ENCODE data around the gene UNC5A. TPM values are rescaled to one million over a fixed set of nuclear protein-coding genes. Genes with fewer than 3 reads are reported as not detected.

The UNC5A gene
- total RNA-seq, 1 experiment from 2014 or later = 0.05 TPM

DNA sequence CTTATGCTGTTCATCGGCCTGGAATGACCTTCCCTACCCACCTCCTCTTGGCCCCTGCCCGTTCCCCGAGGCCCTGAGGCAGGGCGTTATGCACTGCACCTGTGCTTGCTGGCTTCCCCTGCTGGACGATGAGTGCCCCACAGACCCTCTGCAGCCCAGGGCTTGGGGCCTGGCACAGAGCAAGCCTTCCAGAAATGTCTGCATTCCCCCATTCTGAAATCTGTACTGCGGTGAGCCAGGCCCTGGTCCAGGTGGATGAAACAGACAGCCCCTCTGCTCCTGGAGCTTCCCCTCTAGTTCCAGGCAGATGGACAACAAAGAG lies 35.0 kb downstream of the UNC5A start:
- no peak for DNase-seq (ENCODE audit: low read depth)

DNA sequence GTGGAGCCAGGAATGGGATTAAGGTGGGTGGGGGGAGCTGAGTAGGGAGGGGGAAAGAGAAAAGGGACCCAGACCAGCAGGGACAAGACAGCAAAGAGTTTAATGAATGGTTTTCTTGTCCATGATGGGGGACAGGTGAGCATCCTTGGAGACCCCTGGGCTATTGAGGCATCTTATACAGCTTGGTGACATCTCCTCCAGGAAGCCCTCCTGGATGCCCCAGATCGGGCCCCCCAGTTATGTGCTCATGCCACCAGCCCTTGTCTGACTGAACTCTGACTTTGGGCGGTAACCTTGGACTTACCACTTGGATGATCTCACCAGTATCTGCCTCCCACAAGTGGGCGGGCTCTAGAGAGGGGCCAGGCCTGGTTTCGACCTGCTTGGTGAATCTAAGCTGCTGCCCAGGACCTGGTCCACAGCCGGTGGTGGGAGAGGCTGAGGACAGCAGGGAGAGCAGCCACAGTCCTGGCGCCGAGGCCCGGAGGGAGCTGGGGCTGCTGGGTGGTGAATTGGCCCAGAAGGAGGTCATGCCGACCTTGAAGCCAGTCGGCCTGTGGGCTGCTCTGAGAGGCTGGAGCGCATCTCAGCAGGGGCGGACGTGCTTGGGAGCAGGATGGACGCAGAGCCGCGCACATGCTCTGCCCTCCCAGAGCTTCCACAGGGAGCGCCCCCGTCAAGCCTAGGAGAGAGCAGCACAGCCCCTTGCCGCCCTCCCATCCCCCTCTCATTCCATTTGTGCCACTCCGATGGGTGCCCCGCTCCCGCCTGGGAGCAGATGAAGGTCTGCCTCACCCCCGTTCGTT lies 36.2 kb downstream of the UNC5A start:
- DNase-seq (ENCODE audit: low read depth) = peak; percentile 35

DNA sequence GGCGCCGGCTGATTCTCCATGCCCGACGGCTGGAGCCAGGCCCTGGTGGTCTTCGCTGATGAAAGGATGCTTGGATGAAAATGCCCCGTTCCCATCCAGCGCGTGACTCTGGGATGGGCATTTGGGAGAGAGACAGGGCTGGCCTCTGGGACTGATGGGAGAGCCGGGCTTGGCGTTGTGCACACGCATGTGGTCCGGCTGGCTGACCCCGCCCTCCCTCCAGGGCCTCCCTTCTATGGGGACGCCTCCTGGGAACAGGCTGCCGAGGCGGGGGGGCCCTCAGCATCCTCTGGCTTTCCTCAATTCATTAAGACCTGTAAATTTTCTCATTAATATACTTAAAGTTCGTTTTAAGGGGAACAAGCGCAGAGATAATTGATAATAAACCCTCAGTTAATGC lies 36.8 kb downstream of the UNC5A start:
- no peak for DNase-seq (ENCODE audit: low read depth)

DNA sequence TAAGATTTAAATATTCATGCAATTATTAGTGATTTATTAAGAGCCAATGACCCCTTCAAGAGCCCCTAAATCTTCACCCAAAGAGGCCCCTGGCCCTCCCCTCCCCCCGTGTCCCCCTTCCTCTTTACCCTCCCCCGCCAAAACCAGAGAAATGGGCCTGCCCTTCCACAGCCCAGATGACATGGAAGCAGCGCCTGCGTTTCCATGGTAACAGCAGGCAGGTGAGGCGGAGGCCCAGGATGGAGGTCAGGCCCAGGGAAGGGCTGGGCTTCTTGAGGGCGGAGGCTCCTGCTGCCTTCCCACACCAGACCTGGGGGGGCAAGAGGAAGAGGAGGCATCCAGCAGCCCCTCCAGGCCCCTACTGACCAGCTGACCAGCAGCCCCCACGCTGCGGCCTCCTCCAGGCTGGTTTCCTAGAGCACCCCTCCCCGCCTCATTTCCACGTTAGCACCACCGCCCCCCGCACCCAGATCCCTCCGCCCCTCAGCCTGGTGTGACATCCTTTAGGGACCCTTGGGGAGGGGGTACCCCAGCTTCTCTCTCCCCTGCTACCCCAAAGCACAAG lies 37.4 kb downstream of the UNC5A start:
- DNase-seq (ENCODE audit: low read depth) = no peak

DNA sequence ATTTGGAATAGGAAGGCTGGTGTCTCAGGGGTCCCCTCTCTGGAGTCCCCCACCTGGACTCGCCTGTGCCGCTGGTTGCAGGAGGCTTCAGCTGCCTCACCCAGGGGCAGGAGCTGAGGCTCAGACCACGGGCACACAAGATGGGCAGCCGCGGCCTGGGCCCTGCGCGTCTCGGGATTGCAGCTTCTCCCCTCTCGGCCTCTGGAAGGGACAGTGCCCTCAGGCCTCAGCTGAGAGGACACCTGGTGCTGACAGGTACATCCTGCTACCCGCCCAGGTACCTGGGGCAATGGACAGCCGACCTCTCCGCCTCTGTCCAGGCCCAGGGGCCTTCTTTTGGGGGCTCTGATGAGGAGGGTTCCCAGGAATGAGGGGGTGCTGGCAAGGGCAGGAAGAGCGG lies 38.3 kb downstream of the UNC5A start:
- DNase-seq (ENCODE audit: low read depth) = no peak

DNA sequence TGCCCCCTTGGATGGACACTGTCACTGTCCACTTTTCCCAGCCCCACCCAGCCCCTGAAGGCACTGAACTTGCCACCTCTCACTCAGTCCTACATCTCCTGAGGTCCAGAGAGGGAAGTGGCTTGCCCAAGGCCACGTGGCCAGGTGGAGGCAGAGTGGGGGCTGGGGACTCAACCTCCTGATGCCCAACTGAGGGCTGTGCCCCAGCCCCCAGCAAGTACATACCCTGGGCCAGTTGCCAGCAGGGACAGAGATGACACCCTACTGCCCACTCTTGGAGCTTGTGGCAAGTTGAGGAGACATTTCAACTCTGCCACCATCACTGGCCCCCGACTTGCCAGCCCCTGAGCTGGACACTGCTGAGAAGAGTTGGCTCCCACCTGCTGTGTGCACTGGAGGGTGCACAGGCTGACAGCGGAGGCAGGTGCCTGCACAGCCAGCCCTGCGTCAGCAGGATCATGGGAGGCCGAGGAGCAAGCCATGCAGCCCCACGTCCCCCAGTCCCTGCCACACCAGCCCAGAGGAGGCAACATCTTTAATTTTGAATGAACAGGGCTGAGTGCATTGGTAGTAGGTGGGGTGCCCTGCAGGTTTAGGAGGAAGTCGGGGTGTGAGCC lies 39.4 kb downstream of the UNC5A start:
- DNase-seq (ENCODE audit: low read depth) = no peak

DNA sequence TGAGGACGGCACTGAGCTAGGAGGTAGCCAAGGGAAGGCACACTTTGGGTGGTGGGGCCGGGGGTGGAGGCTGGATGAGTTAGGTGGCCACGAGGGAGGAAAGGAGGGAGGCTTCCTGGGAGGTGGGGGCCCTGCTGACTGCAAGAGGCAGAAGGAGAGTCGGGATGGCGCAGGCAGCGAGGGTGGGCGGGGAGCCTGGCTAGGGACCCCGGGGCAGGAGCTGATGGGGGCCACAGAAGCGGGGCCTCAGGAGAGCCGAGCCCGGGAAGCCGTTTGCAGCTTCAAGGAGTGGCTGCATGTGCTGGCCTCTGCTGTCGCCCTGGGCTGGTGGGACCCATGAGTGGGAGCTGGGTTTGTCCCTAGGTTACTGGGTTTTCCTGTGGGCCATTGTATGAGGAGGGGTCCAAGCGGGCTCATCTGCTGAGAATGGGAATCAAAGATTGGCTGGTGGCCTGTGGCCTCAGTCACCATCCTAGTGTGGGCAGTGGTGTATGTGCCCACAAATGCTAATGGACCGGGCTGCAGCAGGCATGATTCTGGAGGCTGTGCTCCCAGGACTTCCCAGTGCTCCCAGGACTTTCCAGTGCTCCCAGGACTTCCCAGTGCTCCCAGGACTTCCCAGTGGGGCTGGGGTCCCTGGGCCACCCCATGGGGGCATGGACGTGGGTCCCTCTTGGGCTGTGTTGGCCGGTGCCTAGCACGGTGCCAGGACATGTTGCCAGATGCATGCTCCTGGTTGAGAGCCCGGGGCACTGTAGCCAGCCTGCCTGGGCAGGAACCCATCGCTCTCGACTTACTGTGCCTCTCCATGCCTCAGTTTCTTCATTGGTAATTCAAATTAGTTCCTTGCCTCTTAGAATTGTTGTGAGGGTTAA lies 40.2 kb downstream of the UNC5A start:
- DNase-seq (ENCODE audit: low read depth) = no peak

DNA sequence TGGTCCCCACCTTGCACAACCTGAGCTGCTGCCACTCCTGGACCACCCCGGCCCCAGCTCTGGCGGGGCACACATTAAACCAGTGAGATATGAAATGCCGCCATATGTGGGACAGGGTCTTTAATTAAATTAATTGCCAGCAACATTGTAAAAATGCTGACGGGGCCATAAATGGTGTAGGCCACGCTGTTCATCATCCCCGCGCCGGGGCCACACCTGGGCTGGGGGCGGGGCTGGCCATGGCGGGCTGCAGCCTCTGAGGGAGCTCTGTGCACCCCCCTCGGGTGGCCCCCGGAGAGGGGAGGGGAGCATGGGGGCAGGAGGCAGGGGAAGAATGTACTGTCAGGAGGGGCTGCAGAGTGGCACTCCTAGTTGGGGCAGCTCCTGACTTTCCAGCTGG lies 41.0 kb downstream of the UNC5A start:
- no peak for DNase-seq (ENCODE audit: low read depth)

DNA sequence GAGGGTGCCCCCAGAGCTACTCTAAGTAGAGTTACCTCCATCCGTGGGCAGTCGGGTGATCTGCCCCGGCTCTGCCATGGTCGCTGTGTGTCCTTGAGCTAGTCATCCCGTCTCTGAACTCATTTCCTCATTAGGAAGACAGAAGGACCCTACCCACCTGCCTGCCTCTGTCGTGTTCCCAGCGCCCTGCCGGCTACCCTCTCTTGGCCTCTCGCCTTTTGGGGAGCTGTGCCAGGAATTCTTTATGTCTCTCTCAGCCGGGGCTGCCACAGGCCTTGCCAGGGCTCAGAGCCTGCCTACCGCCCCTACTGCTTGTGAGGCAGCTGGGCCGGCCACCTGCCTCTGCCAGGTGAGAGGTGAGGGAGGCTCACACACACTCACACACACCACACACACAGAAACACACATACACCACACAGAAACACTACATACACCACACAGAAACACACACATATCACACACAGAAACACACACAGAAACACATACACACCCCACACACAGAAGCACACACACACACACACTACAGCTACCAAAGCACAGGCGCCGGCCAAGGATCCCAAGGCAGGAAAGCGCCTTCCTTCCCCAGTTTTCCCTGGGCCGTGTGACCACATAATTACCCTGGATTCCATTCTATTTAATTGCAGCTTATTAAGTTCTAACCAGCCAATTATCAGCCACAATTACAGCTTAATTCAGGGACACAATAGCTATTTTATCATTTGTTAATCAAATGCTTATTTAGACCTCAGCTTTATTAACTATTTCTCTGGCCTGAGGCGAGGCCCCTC lies 41.7 kb downstream of the UNC5A start:
- no peak for DNase-seq (ENCODE audit: low read depth)

DNA sequence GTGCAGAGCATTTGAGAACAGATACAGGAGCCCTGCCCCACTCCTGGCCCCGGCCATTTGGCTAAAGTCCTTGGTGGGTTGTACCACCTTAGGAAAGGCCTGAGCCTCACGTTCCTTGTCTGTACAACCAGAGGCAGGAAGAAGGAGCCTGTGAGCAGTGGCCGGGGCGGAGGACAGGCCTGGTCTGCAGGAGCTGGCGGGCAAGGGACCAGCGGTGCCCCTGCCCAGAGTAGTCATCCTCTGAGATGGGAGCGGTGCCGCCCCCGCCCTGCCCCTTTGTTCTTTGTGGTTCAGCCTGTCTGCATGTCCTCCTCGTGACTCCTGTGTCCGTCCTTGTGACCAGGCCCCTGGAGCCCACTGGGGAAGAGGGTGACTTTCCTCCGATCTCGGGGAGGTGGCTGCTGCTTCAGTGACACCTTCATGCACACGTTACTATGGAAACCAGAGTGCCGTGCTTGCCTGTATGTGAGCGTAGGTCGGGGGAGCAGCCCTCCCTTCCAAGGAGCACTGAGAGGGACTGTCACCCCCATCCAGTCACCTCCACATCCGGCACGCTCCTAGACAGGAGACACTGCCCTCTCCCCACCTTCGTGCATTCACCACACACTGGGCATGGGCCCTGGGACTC lies 42.9 kb downstream of the UNC5A start:
- DNase-seq (ENCODE audit: low read depth) = no peak

DNA sequence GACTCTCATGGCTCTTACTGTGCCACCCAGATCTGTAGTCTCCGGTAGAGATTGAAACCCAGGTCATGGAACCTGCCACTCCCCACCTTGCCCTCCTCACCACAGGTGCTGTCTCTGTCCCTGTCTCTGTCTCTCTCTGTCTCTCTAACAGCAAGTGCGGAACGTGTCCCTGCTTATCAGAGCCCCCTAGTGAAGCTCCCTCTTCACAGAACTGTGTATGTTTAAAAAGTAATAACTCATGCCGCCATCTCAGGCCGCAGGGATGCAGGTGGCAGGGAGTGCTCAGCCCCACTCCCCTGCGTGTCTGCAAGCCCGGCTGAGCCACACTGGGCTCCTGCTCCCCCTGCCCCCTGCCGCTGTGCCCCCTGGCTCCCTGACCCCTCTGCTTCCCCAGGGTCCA lies 43.8 kb downstream of the UNC5A start:
- DNase-seq (ENCODE audit: low read depth) = no peak

DNA sequence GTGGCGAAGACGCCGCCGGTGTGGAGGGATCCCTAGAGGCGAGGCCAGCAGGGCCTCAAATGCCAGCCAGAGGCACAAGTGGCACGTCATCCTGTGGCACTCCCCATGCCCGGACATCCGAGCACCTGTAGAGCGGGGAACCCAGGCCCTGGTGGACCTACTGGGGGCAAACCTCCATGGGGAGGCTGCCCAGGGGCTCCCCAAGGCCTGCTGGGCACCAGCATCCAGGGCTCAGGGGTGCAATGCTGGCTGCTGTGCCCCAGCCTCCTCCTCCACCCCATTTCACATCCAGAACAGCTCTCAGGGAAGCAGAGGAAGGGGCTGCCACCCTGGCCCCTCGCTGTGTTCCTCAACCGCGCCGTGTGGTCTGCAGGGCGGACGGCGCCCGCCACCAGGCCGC lies 45.2 kb downstream of the UNC5A start:
- no peak for DNase-seq (ENCODE audit: low read depth)

DNA sequence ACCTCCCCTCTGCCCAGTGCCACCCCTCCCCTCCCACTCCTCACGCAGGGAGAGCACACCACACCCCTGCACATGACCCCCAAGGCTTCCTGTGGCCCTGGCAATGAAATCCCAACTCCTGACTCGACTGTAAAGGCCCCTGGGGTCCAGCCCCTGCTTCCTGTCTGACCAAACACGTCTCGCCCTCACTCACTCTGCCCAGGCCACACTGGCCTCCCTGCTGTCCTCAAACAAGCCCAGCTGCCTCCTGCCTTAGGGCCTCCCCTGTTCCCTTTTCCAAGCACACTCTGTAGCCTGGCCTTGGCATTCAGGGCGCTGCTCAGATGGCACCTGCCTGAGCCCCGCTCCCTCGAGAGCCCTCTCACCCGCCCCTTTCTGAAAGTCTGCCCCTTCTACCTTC lies 46.4 kb downstream of the UNC5A start:
- DNase-seq (ENCODE audit: low read depth) = no peak

DNA sequence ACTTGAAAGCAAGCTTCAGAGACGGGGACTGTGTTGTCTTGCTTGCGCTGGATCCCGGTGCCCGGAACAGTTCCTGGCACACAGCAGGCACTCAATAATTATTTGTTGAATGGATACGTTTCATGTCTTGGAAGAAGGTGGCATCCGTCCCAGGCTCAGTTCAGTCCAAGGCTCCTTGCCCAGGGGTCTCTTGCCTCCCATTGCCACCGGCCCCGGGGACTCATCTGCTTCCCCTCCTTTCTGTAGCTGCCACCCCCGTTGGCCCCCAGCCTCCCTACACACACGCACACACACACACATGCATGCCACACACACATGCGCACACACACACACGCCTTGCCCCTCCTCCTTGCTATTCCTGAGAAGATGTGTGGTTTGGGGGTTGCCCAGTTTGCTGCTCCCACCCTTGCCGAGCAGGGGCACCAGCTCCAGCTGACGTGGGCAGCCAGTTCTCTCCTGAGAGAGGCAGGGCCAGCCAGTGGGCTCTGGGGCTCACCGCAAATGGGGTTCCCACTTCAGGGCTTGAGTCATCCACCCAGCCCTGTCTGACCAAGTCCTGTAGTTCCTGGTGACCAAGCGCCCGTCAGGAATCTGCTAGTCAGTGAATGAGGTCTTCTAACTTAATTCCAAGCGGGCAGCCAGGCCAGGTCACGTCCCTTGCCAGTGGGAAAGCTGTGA lies 47.0 kb downstream of the UNC5A start:
- peak; percentile 43 for DNase-seq (ENCODE audit: low read depth)

DNA sequence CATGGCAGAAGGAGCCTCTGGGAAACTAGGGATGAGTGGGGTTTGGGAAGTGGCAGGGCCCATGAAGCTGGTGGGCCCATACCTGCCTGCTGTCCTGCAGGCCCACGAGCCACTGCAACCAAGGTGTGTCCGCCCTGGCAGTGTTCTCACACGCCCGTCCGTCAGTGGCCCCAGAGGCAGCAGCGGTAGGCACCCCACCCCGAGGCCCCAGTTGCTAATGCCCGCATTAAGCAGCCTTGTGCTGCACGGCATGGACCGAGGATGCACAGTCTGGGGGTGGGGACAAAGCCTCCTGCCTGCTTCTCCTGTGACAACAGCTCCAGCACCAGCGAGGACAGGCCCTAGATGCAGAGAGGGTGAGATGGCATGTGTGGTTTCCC lies 47.5 kb downstream of the UNC5A start:
- DNase-seq (ENCODE audit: low read depth) = no peak

DNA sequence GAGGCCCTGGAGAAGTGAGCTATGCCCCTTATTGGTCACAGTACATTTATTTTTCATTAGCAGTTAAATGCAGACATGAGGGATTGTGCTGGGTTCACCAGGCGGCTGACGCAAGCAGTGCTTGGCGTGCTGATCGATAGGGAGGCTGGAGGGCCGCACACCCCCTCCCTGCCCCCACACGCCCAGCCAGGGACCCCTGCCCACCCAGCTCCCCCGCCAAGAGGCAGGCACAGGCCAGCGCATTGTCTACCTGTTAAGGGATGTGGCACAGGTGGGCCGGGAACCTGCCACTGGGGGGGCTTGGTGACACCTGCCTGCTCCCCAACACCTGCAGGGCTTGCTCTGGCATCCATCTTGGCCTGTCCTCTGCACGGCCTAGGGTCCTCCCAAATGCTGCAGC lies 49.6 kb downstream of the UNC5A start:
- DNase-seq (ENCODE audit: low read depth) = no peak

DNA sequence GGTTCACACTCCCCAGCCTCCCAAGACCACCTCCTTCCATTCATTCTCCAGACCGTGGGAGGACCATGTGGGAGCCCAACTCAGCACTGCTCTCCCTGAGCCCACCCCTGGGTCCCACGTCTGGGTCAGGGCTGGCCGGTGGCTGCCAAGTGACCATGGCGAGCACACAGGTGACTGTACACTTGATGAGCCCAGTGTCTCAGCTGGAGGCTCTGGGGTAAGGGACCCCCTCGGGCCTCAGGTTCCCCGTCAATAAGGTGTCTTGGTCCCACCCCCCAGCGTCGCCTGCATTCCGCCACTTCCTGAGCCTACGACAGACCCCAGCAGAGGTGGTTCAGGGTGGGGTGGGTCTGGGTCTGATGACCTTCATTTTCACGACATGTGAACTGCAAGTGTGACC lies 50.0 kb downstream of the UNC5A start:
- no peak for DNase-seq (ENCODE audit: low read depth)

DNA sequence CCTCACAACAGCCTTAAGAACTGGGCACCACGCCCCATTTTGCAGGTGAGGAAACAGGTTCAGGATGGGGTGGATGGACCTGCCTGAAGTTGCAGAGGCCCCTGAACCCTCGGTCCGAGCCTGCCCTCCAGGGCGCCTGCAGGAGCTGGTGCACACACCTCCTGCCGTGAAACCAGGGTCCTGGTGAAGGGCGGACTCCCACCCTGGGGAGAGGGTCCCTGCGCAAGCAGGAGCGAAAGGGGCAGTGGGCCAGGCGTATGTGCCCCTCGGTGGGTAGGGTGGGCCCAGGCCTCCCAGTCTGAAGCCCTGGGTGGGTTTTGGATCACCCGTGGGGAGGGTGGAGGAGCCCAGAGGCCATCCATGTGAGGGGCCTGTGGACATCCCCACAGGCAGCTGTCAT lies 50.9 kb downstream of the UNC5A start:
- DNase-seq (ENCODE audit: low read depth) = no peak

DNA sequence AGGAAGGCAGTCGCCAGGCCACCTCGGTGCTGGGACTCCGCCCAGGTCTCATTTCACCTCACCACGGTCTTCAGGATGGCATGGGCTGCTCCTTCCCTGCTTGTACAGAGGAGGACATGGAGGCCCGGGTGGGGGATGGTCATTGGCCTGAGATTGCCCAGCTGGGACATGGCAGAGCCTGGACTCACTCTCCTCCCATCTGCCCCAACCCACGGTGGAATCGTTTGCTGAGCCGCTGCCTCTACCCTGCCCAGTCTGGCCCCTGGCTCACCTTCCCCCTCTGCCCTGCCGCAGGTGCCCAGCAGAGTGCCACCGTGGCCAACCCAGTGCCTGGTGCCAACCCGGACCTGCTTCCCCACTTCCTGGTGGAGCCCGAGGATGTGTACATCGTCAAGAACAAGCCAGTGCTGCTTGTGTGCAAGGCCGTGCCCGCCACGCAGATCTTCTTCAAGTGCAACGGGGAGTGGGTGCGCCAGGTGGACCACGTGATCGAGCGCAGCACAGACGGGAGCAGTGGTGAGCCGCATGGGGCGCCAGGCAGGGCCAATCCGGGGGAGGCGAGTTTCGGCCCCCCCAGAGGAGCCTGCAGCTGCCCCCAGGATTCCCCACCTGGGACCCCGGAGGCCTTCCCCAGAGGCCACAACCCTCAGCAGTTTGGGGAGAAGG lies 52.1 kb downstream of the UNC5A start:
- DNase-seq (ENCODE audit: low read depth) = no peak
